Calu3 (cell line): ENCODE measurements around the gene KCNT2. TPM values are rescaled to one million over a fixed set of nuclear protein-coding genes. Genes with fewer than 3 reads are reported as not detected.

Source experiments
- BruUV-seq: library from RNA; stranded (reverse); fragments of 400-500 nt; replicated peaks from 2 replicates; lab custom pipeline; 2021; lab: Mats Ljungman, UMichigan
- CTCF ChIA-PET: fragments of 300-600 bp; sonication (Branson Sonifier 250); formaldehyde crosslinking; loops from one replicate; lab custom pipeline; 2022; ENCODE audit warnings: antibody characterized with exemption; lab: Charles Lee
- DNase-seq: peaks from one replicate; pipeline ENCODE4 v3.0.0; 2022
- H3K27ac Mint-ChIP-seq: one replicate; pipeline ENCODE4 v1.8.0; 2022; ENCODE audit warnings: mixed read lengths; ENCODE audit not compliant: unreplicated experiment
- H3K27me3 Mint-ChIP-seq: one replicate; pipeline ENCODE4 v1.8.0; 2022; ENCODE audit warnings: mixed read lengths; ENCODE audit not compliant: unreplicated experiment
- H3K36me3 Mint-ChIP-seq: one replicate; pipeline ENCODE4 v1.8.0; 2022; ENCODE audit warnings: mild to moderate bottlenecking, moderate library complexity, mixed read lengths; ENCODE audit not compliant: insufficient read depth, unreplicated experiment
- H3K4me1 Mint-ChIP-seq: one replicate; pipeline ENCODE4 v1.8.0; 2022; ENCODE audit warnings: mild to moderate bottlenecking, low read depth, mixed read lengths; ENCODE audit not compliant: unreplicated experiment
- H3K4me3 Mint-ChIP-seq: one replicate; pipeline ENCODE4 v1.8.0; 2022; ENCODE audit warnings: mild to moderate bottlenecking, low read depth, moderate library complexity, mixed read lengths; ENCODE audit not compliant: unreplicated experiment
- H3K9me3 Mint-ChIP-seq: one replicate; pipeline ENCODE4 v1.8.0; 2022; ENCODE audit warnings: low read depth, mixed read lengths; ENCODE audit not compliant: unreplicated experiment
- CTCF ChIP-seq: fragments of 200-600 bp; IDR thresholded peaks from one replicate; pipeline ENCODE4 v1.8.0; 2022; ENCODE audit warnings: antibody characterized with exemption; ENCODE audit not compliant: unreplicated experiment
- intact Hi-C: fragments of 100-400 bp; cut with micrococcal nuclease; formaldehyde crosslinking; loops from one replicate; pipeline ENCODE4 v1.10.0; 2022; ENCODE audit not compliant: unreplicated experiment
- total RNA-seq: library from RNA; stranded (reverse); gene quantifications from 2 replicates; pipeline ENCODE4 v1.2.3, GENCODE V29; 2022

Gene KCNT2
- total RNA-seq, 1 experiment from 2014 or later = 3.3 TPM

GRCh38 chr1:196651637-196652215 lies 43.5 kb upstream of the KCNT2 start, which contains the start of gene CFH:
Gene CFH (plus strand): TSS chr1:196652043. CDS start chr1:196652118, 75 bp downstream.
- Mint-ChIP-seq H3K27ac (peak within 1 kb of the TSS; percentile 48), H3K27me3 (no peaks in the 10 kb centered on the region), H3K9me3 (no peaks in the 10 kb centered on the region), H3K4me3 (peak within 1 kb of the TSS; percentile 56), H3K36me3 (no peaks in the 10 kb centered on the region), H3K4me1 (peaks cover 6% of the 10 kb centered on the region)
- DNase-seq = peak; percentile 10
- intact Hi-C loops = loop anchor here (2.0 kb wide), 1 partner anchor 43 kb away; the partner anchor contains the start of gene KCNT2
- no peak for TF ChIP-seq CTCF
- BruUV-seq = no TSS peak
- CTCF ChIA-PET = no interaction called here

GRCh38 chr1:196651079-196651478 lies 42.8 kb upstream of the KCNT2 start:
- BruUV-seq = no TSS peak
- no peaks in the 10 kb centered on the region for H3K27me3 Mint-ChIP-seq
- no peak overlapping the region for H3K4me3 Mint-ChIP-seq
- no peak for TF ChIP-seq CTCF
- H3K27ac Mint-ChIP-seq = no peak overlapping the region
- peaks cover 6% of the 10 kb centered on the region for H3K4me1 Mint-ChIP-seq
- CTCF ChIA-PET = no interaction called here
- intact Hi-C loops = no loop called here
- no peaks in the 10 kb centered on the region for H3K36me3 Mint-ChIP-seq
- no peak for DNase-seq
- no peaks in the 10 kb centered on the region for H3K9me3 Mint-ChIP-seq

GRCh38 chr1:196650403-196650802 lies 42.2 kb upstream of the KCNT2 start:
- no peak for TF ChIP-seq CTCF
- Mint-ChIP-seq H3K27ac (no peak overlapping the region), H3K36me3 (no peaks in the 10 kb centered on the region), H3K4me1 (peaks cover 6% of the 10 kb centered on the region), H3K4me3 (no peak overlapping the region), H3K27me3 (no peaks in the 10 kb centered on the region), H3K9me3 (no peaks in the 10 kb centered on the region)
- no peak for DNase-seq
- CTCF ChIA-PET = no interaction called here
- BruUV-seq = no TSS peak
- intact Hi-C loops = no loop called here

- BruUV-seq = no TSS peak
- Mint-ChIP-seq H3K9me3 (no peaks in the 10 kb centered on the region), H3K27ac (no peak overlapping the region), H3K36me3 (no peaks in the 10 kb centered on the region), H3K4me3 (no peak overlapping the region), H3K27me3 (no peaks in the 10 kb centered on the region), H3K4me1 (peaks cover 6% of the 10 kb centered on the region)
- DNase-seq = no peak
- CTCF ChIA-PET = no interaction called here
- TF ChIP-seq CTCF = no peak
- intact Hi-C loops = no loop called here
Observed at GRCh38 chr1:196649990-196650389, 41.8 kb upstream of the KCNT2 start.
